ENCODE results near the gene GLIS1.

The GLIS1 gene

DNA sequence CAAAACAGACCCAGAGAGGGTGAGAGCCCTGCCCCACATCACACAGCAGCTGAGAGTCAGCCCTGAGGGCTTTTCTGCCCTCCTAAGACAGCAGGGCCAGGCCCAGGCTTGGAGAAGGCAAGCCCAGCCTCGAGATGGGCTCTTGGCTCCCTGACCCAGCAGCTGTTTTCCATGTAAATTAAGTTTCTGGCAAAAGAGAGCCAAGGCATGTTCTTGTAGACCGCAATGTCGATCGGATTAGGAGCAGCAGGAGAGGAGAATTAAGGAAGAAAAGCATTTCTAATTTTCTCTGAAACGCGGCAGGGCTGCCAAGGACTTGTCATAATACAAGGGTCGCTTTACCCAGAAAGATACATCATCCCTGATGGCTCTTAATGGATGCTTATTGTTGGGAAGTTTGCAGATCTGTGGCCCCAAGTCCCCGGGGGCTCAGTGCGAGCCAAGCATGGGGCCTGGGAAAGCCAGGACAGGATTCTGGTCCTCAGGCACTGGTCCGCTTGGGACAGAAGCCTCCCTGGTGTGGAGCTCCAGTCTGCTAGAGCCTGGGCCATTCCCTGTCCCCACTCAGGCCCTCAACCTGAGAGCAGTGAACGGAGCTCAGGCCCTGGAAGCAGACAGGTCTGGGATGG is 216.9 kb downstream of the GLIS1 start:
- DNase-seq, result no peak

DNA sequence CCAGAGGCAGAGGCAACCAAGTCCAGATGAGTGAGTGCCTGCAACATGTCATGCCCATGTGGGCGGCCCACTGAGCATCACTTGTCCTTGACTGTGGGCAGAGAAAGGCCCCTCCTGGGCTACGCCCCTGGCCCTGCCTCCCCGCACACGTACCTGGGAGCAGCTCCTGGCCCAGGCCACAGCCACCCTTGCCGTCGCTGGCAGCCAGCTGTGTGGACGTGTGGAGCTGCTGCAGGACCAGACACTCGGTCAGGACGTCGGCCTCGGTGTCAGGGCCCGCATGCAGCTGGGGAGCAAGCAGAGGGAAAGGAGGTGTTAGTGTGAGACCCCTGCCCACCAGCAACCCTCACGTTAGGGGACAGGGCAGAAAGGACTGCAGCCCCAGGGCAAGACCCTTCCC is 218.5 kb downstream of the GLIS1 start:
- no peak for DNase-seq

- no peak for DNase-seq
Measured at GRCh38 chr1:53519421-53519820, 219.5 kb downstream of the GLIS1 start.

DNA sequence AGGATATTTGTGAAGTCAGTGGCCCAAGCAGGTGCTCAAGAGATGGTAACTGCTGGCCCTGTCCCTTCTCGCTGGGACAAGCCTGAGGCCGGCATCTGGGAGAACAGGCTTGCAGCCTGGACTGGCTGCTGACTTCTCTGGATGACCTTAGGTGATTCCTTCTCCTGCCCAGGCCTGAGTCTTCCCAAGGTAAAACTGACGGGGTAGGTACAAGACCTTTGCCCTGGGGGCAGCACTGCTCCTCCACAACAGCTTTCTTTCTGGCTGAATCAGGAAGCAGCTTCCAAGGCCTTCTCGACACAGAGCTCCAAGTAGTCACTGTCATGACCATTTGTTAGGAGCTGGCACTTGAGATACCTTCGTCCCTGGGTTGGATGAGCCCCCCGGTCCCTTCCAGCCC is 220.2 kb downstream of the GLIS1 start:
- DNase-seq, result no peak

DNA sequence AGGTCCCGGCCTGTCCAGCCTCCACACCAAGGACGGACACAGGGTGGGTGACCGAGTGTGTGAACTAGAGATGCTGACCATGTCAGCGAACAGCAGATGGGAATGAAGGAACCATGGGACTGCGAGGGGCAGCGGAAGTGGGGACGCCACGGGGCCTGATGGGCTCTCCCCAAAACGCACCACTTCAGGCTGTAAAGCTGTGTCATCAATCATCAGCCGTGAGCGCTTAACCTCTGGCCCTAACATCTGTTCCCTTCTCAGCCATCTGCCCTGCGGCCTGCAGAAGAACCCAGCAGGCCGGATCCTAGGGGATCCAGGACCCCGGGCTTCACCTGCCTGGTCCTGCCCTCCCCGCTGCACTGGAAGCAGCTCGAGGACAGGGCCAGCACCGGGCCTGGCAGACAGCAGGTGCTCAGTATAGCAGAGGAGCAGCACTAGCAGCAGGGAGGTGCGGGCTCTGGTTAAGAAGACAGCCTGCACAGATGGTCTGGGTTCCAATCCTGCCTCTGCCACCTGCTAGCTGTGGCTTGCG is 221.1 kb downstream of the GLIS1 start:
- DNase-seq, result no peak

GRCh38 chr1:53517109-53517508 is 221.9 kb downstream of the GLIS1 start:
- no peak for DNase-seq

- DNase-seq, result no peak
Measured at GRCh38 chr1:53516181-53516580, 222.8 kb downstream of the GLIS1 start.

GRCh38 chr1:53514436-53514835 is 224.5 kb downstream of the GLIS1 start:
- DNase-seq, result no peak

- no peak for DNase-seq
Measured at GRCh38 chr1:53513846-53514245, 225.1 kb downstream of the GLIS1 start.

DNA sequence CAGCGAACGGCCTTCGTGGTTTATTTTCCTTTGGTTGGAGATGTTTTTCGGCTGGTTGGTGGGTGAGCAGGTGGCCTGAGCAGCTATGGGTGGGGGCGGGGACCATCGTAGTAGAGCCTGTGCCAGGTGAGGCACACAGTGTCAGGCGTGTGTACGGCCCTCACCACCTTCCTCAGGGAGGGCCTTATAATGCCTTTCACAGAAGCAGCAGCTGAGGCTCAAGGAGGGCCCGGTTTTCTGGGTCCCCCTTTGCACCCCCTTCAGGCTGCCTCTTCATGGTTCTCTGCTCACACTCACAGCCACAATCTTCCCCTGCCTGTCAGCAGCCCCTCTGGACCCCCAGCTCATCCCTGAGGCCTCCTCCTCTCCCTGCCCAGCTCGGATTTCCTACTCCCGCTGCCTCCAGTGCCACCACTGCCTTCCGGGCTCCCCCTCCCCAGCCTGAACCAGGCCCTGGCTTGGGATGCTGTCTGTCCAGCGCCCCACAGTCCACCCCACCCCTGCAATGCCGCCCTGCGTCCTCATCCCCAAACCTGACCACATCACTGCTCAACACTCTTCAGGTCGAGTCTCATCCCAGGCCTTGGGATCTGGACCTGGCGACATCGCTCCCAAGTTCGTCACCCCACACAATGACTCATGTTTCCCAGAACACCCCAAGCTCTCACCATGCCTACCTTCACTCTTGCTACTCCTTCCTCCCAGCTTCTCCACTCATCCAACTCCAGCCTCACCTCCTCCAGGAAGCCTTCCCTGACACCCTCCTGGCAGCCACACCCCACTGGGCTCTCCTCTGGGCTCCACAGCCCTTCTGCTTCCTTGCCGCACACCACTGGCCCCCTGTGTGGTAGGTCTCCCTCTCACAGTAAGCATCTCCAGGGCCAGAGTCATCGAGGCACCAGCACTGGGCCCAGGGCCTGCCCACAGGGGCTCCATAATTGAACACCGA is 225.9 kb downstream of the GLIS1 start:
- DNase-seq, result peak; percentile 16

- peak; percentile 96 for DNase-seq
Measured at GRCh38 chr1:53511933-53512806, 226.8 kb downstream of the GLIS1 start.

- DNase-seq, result no peak
Measured at GRCh38 chr1:53511323-53511932, 227.5 kb downstream of the GLIS1 start.

DNA sequence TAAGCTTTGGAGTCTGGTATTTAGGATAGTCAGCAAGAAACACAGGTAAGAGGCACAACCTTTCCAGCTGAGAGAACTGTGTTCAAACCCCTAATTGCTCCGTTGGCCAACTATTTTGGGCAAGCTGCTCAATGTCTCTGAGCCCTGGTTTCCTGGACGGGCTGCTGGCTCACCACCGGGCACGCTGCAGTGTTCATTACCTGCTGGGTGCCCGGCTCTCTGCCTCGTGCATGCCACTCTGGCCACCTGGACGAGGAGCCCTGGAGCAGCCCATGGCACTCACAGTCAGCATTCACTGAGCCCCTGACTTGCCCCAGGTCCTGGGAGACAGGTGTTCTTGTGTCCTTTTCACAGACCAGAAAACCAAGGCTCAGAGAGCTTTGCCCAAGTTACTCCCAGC is 228.7 kb downstream of the GLIS1 start:
- DNase-seq, result no peak

GRCh38 chr1:53509775-53510174 is 229.2 kb downstream of the GLIS1 start:
- no peak for DNase-seq

DNA sequence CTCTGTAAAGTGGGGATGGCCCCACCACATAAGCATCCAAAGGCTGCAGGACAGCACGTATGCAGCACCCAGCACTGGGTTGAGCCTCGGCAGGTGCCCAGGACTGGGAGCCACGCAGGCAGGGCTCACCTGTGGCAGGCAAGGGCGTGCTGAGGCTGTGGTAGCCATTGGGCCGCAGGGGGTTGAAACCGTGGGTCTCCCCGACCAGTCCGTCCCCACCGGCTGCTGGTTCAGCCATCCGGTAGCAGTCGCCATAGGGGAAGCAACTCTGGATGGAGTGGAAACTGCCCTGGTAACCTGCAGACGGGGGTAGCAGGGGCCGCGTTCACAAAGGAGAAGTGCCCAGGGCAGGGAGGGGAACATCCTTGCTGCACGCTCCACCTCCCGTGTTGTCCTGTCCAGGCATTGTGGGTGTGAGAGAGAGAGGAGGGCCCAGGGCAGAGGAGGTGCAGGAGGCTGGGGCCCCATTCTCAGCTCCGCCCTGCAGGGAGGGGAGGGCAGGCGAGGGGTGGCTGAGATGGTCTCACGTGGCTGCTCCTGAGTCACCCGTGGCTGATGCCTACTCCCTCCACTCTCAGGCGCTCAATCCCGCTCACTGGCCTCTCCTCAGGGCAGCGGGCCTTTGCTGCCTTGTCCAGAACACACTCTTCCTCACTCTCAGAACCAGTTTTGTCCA is 229.8 kb downstream of the GLIS1 start:
- peak; percentile 40 for DNase-seq

DNA sequence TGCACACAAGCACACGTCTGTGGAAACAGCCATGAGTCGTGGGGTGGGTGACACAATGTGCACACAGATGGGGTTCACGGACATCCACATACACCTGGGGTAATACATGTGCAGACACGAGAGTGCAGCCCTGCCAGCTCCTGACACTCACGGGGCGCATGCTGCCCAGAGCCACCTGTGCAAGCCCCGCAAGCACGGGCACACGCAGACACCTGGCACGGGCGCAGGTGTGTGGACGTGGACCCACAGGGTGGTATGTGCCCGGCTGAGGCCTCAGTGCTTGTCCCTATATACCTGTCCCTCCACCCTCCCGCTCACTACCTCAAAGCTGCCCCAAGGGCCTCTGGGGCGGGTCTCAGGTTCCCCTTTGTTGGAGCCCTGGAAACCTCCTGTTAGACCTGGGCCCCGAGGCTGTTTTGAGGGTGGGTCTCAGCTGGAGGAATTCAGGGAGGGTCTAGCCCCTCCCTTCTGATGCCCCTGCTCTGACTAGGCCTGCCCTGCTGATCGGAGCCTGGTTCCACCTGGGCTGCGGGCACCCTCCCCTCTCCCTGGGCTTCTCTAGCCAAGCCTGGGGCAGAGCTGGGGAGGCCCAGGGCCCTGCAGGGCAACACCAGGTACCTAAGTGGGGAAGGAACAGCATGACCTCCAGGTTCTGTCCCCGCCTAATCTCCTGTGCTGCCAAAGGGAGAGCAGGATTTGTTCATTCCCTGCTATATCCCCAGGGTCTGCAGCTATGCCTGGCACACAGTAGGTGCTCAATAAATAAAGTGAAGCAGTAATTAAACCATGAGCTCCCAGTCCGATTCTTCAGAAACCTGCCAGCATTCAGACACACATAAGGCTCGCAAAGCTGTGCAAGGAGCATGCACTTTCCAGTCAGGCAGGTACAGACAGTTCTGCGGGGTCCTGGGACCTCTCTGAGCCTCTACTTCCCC is 230.6 kb downstream of the GLIS1 start:
- DNase-seq, result no peak

DNA sequence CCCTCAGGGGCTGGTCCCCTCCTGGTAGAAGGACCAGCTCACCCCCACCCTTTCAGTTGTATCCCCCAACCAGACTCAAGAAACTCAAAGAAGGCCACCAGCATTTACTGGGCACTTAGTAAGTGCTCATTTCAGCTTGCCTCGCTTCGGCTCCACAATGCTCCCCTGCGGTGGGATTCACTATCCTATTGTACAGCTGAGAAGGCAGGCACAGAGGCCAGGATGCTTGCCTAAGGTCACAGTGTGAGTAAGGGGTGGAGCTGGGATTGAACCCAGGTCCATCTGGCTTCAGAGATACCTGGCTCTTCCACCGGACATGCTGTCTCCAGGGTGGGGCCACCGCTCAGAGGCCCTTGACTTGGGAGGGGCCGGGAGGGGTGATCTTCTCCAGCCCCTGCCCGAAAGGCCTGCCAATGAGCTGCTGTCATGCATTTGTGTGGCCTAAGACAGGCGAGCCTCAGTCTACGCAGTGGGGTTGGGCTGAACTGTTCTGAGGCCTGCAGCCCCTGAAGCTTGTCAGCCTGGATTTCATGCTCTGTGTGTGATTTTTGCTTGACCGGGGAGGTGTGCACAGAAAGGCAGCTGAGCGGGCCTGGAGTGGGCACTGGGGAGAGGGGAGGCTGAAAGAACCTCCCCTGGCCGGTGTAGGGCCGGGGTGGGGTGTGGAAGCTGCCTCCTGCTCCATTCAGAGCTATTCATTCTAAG is 231.7 kb downstream of the GLIS1 start:
- no peak for DNase-seq

DNA sequence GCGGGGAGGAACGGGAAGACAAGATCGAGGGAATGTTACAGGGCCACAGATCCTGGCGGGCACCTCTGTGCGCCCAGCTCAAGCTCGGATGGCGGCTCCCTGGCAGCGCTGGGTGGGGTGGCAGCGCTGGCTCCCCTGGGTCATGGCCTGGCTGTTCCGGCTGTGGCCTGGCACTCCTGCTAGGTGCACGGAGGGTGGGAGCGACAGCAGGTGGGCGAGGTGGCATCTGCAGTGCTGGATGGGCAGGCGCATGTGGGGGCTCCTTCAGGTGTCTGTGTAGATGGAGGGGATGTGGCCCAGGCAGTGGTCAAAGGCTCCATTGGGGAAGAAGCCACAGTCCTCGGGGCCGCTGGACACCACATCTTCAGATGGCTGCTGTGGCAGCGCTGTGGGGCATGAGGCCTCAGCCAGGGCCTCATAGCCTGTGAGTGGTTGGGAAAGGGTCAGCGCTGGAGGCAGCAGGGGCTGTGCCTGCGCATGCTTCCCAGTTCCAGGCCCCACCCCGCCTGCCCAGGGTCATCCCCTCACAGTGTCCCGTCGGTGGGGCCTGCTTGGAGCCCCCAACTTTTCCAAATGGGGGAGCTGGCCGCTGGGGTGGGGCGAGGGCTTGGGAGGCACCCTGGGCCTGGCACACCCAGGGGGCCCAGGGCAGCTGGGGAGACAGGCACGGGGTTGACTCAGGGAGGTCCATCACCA is 232.5 kb downstream of the GLIS1 start:
- no peak for DNase-seq

- no peak for DNase-seq
Measured at GRCh38 chr1:53505891-53506290, 233.1 kb downstream of the GLIS1 start.

All from fibroblast of skin of back (primary cell).